Liver (tissue), 9 donors: ENCODE measurements around the gene PSRC1. TPM values are rescaled to one million over a fixed set of nuclear protein-coding genes. Genes with fewer than 3 reads are reported as not detected.

Experiments used
- DNase-seq: peaks from one replicate; pipeline ENCODE4 v3.0.0-alpha.2; 2017; ENCODE audit warnings: low spot score
- H3K27ac ChIP-seq, 2 donors: one replicate each; pipeline ENCODE4 v1.7.0; 2013; ENCODE audit warnings: inconsistent platforms in 2 of 2, low read length in 2 of 2, control low read depth in 1 of 2, low read depth in 1 of 2, mild to moderate bottlenecking in 1 of 2
- H3K27me3 ChIP-seq, 4 donors: one replicate each; pipeline versions ENCODE4 v1.6.1 to v1.7.0; 2013; ENCODE audit warnings: low read length in 3 of 4, inconsistent platforms in 1 of 4, mild to moderate bottlenecking in 1 of 4, moderate library complexity in 1 of 4; ENCODE audit not compliant: control insufficient read depth in 4 of 4, insufficient read depth in 4 of 4
- H3K36me3 ChIP-seq, 4 donors: one replicate each; pipeline versions ENCODE4 v1.6.1 to v1.7.0; 2013; ENCODE audit warnings: low read length in 3 of 4, mild to moderate bottlenecking in 3 of 4, low read depth in 1 of 4, moderate library complexity in 1 of 4; ENCODE audit not compliant: control insufficient read depth in 4 of 4, insufficient read depth in 3 of 4
- H3K4me1 ChIP-seq, 4 donors: one replicate each; pipeline versions ENCODE4 v1.6.1 to v1.7.0; 2013; ENCODE audit warnings: low read length in 3 of 4, mild to moderate bottlenecking in 3 of 4, moderate library complexity in 1 of 4; ENCODE audit not compliant: control insufficient read depth in 4 of 4, insufficient read depth in 4 of 4
- H3K4me3 ChIP-seq, 3 donors: one replicate each; pipeline versions ENCODE4 v1.6.1 to v1.7.0; 2013; ENCODE audit warnings: low read length in 3 of 3, control low read depth in 1 of 3, low read depth in 1 of 3, mild to moderate bottlenecking in 1 of 3
- H3K9ac ChIP-seq, 2 donors: one replicate each; pipeline ENCODE4 v1.7.0; 2013; ENCODE audit warnings: low read length in 2 of 2, mild to moderate bottlenecking in 2 of 2, moderate library complexity in 2 of 2, control low read depth in 1 of 2, low read depth in 1 of 2
- H3K9me3 ChIP-seq, 4 donors: one replicate each; pipeline versions ENCODE4 v1.6.1 to v1.7.0; 2013; ENCODE audit warnings: low read length in 3 of 4; ENCODE audit not compliant: control insufficient read depth in 4 of 4
- ATF3 ChIP-seq: IDR thresholded peaks from 2 replicates; pipeline ENCODE4 v1.6.1; 2016; ENCODE audit warnings: antibody characterized with exemption
- EGR1 ChIP-seq, 2 donors: IDR thresholded peaks; 2 replicates each; pipeline ENCODE4 v1.6.1; 2016 to 2018; ENCODE audit warnings: antibody characterized with exemption in 2 of 2, low read depth in 2 of 2
- FOXA1 ChIP-seq: IDR thresholded peaks from 2 replicates; pipeline ENCODE4 v1.6.1; 2016; ENCODE audit warnings: antibody characterized with exemption
- FOXA2 ChIP-seq: IDR thresholded peaks from 2 replicates; pipeline ENCODE4 v1.6.1; 2016; ENCODE audit warnings: antibody characterized with exemption
- GABPA ChIP-seq, 2 donors: IDR thresholded peaks in 1 of 2; conservative IDR thresholded peaks in 1 of 2; 2 replicates each; pipeline ENCODE4 v1.6.1; 2016; ENCODE audit warnings: antibody characterized with exemption in 2 of 2, mild to moderate bottlenecking in 1 of 2, moderate library complexity in 1 of 2
- HNF4A ChIP-seq, 2 donors: conservative IDR thresholded peaks; 2 replicates each; pipeline ENCODE4 v1.6.1; 2016; ENCODE audit warnings: antibody characterized with exemption in 2 of 2, mild to moderate bottlenecking in 2 of 2
- HNF4G ChIP-seq: IDR thresholded peaks from 2 replicates; pipeline ENCODE4 v1.6.1; 2016; ENCODE audit warnings: antibody characterized with exemption
- JUND ChIP-seq, 2 donors: IDR thresholded peaks; 2 replicates each; pipeline ENCODE4 v1.6.1; 2016; ENCODE audit warnings: antibody characterized with exemption in 2 of 2
- MAX ChIP-seq: IDR thresholded peaks from 2 replicates; pipeline ENCODE4 v1.6.1; 2016; ENCODE audit warnings: antibody characterized with exemption
- NR2F2 ChIP-seq: IDR thresholded peaks from 2 replicates; pipeline ENCODE4 v1.6.1; 2016; ENCODE audit warnings: antibody characterized with exemption
- RAD21 ChIP-seq, 2 donors: IDR thresholded peaks; 2 replicates each; pipeline ENCODE4 v1.6.1; 2016; ENCODE audit warnings: antibody characterized with exemption in 2 of 2, mild to moderate bottlenecking in 2 of 2
- RXRA ChIP-seq, 2 donors: IDR thresholded peaks; 2 replicates each; pipeline ENCODE4 v1.6.1; 2017 to 2018; ENCODE audit warnings: antibody characterized with exemption in 2 of 2, mild to moderate bottlenecking in 1 of 2
- SP1 ChIP-seq: IDR thresholded peaks from 2 replicates; pipeline ENCODE4 v1.6.1; 2018; ENCODE audit warnings: antibody characterized with exemption, mild to moderate bottlenecking
- TAF1 ChIP-seq: conservative IDR thresholded peaks from 2 replicates; pipeline ENCODE4 v1.6.1; 2016; ENCODE audit warnings: antibody characterized with exemption, mild to moderate bottlenecking
- YY1 ChIP-seq: IDR thresholded peaks from 2 replicates; pipeline ENCODE4 v1.6.1; 2016; ENCODE audit warnings: antibody characterized with exemption, mild to moderate bottlenecking
- whole genome bisulfite sequencing: extraction: QIAGEN DNeasy Blood & Tissue Kit; methylation state at CpG from one replicate; pipeline ENCODE4 v1.1.7; 2013; 5-methylcytosine and 5-hydroxymethylcytosine counted together
- polyA plus RNA-seq, 2 donors: library from polyadenylated mRNA; stranded (reverse) in 1 of 2; unstranded in 1 of 2; fragments of 200-250 nt in 1 of 2; fragments of >200 nt in 1 of 2; fragmentation: Nextera tagmentation in 1 of 2; extraction: Ambion mirVana in 1 of 2; gene quantifications; one replicate each; pipeline versions ENCODE4 v1.2.1 to v1.2.3, GENCODE V29; 2013 to 2015
- total RNA-seq, 2 donors: library from RNA; depleted of rRNA; stranded (reverse); fragments of >200 nt; gene quantifications; one replicate each; pipeline ENCODE4 v1.2.3, GENCODE V29; 2014
- TF ChIP-seq, protein P1 (sequence below): IDR thresholded peaks from 2 replicates; pipeline ENCODE4 v1.6.1; 2016; ENCODE audit warnings: antibody characterized with exemption
- TF ChIP-seq, protein P2 (sequence below): IDR thresholded peaks from 2 replicates; pipeline ENCODE4 v1.6.1; 2016; ENCODE audit warnings: antibody characterized with exemption, mild to moderate bottlenecking
- TF ChIP-seq, protein P3 (sequence below): fragments of 150-350 bp; IDR thresholded peaks from 2 replicates; pipeline ENCODE4 v1.5.1; 2017; ENCODE audit warnings: improper control_type of control experiment, low read depth, low read length; ENCODE audit not compliant: missing input control
- donor health status: healthy.
- donor health status: healthy.
- donor health status: healthy.
- donor health status: healthy.
- donor health status: healthy.

The PSRC1 gene
- total and polyA plus RNA-seq, 4 donors: 0.25 to 2.6 (median 1.1) TPM

DNA sequence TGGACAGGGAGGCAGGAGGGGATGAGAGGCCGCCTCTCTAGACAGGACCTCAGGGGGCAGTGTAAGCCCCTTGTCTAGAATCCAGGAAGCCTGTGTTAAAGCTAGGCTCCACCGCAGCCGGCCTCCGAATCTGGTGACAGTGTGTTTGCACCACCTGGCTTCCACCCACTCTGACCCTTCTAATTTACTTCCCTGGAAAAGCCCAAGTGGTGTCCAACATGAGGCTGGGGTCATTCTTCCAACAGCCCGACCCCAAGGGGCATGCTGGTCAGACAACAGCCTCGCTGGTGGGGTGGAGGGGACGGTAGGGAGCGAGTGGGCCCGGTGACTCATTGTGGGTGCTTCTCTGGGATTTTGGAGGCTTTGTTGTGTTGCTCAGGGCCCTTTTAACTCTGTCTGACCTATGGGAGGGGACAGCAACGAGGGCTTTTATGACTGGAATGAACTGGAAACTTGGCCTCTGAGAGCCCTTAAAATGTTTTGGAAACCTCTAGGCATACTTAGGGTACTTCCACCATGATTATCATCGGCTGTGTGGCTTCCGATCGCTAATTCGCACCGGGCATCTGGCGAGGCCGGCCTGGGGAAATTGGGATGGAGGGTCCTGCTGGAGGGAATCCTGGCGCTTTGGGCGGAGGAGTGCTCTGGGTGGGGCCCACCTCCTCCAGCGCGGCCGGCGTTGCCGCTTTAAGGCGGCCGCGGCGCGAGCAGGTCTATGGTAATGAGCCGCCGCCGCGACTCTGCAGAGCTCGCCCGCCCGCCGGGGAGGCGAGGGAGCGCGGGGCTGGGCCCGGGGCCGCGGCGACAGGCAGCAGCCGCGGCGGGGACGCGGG is 33.9 kb downstream of the PSRC1 start, which contains the start of gene CELSR2:
Gene CELSR2 (plus strand): TSS at position 743 of the 833 bp plus-strand sequence. CDS start 541 bp downstream, outside the sequence.
- Histone ChIP-seq H3K27ac (no peak within 1 kb of the TSS), H3K27me3 (no peaks in the 10 kb centered on the region), H3K4me3 (peak within 1 kb of the TSS in 2 of 3 donors; percentile 31 to 73), H3K9me3 (no peaks in the 10 kb centered on the region), H3K4me1 (peaks cover 2 to 9% (median 5%) of the 10 kb centered on the region in 4 donors), H3K36me3 (no peaks in the 10 kb centered on the region), H3K9ac (no peak within 1 kb of the TSS)
- peak; percentile 73 for DNase-seq
- 16% methylated on average over 49 of the region's 49 CpGs for WGBS
- TF ChIP-seq JUND (IDR thresholded peaks at IDR 0.05) (no peak), ATF3 (no peak), HNF4G (no peak), YY1 (no peak), SP1 (no peak)
- TF ChIP-seq, protein P1, sequence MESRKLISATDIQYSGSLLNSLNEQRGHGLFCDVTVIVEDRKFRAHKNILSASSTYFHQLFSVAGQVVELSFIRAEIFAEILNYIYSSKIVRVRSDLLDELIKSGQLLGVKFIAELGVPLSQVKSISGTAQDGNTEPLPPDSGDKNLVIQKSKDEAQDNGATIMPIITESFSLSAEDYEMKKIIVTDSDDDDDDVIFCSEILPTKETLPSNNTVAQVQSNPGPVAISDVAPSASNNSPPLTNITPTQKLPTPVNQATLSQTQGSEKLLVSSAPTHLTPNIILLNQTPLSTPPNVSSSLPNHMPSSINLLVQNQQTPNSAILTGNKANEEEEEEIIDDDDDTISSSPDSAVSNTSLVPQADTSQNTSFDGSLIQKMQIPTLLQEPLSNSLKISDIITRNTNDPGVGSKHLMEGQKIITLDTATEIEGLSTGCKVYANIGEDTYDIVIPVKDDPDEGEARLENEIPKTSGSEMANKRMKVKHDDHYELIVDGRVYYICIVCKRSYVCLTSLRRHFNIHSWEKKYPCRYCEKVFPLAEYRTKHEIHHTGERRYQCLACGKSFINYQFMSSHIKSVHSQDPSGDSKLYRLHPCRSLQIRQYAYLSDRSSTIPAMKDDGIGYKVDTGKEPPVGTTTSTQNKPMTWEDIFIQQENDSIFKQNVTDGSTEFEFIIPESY: no peak

GRCh38 chr1:109248444-109248796 is 34.5 kb downstream of the PSRC1 start:
- Histone ChIP-seq H3K27ac (no peak overlapping the region), H3K4me3 (no peak overlapping the region), H3K27me3 (no peaks in the 10 kb centered on the region), H3K4me1 (peaks cover 2 to 9% (median 5%) of the 10 kb centered on the region in 4 donors), H3K9me3 (no peaks in the 10 kb centered on the region), H3K36me3 (no peaks in the 10 kb centered on the region), H3K9ac (no peak overlapping the region)
- DNase-seq: no peak
- 94% methylated on average over 7 of the region's 7 CpGs for WGBS
- TF ChIP-seq ATF3 (no peak), SP1 (no peak), HNF4A (conservative IDR thresholded peaks at IDR 0.05) (no peak), YY1 (no peak), FOXA1 (no peak), EGR1 (IDR thresholded peaks at IDR 0.05; ENCODE audit: low read depth in 2 of 2) (no peak), RXRA (IDR thresholded peaks at IDR 0.05) (no peak), GABPA (IDR thresholded peaks at IDR 0.05 in 1 of 2, conservative IDR thresholded peaks at IDR 0.05 in 1 of 2) (no peak), FOXA2 (no peak), NR2F2 (no peak), TAF1 (no peak), HNF4G (no peak), RAD21 (IDR thresholded peaks at IDR 0.05) (no peak), JUND (IDR thresholded peaks at IDR 0.05) (no peak), MAX (no peak)
- TF ChIP-seq, protein P2, sequence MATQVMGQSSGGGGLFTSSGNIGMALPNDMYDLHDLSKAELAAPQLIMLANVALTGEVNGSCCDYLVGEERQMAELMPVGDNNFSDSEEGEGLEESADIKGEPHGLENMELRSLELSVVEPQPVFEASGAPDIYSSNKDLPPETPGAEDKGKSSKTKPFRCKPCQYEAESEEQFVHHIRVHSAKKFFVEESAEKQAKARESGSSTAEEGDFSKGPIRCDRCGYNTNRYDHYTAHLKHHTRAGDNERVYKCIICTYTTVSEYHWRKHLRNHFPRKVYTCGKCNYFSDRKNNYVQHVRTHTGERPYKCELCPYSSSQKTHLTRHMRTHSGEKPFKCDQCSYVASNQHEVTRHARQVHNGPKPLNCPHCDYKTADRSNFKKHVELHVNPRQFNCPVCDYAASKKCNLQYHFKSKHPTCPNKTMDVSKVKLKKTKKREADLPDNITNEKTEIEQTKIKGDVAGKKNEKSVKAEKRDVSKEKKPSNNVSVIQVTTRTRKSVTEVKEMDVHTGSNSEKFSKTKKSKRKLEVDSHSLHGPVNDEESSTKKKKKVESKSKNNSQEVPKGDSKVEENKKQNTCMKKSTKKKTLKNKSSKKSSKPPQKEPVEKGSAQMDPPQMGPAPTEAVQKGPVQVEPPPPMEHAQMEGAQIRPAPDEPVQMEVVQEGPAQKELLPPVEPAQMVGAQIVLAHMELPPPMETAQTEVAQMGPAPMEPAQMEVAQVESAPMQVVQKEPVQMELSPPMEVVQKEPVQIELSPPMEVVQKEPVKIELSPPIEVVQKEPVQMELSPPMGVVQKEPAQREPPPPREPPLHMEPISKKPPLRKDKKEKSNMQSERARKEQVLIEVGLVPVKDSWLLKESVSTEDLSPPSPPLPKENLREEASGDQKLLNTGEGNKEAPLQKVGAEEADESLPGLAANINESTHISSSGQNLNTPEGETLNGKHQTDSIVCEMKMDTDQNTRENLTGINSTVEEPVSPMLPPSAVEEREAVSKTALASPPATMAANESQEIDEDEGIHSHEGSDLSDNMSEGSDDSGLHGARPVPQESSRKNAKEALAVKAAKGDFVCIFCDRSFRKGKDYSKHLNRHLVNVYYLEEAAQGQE: no peak
- TF ChIP-seq, protein P3, sequence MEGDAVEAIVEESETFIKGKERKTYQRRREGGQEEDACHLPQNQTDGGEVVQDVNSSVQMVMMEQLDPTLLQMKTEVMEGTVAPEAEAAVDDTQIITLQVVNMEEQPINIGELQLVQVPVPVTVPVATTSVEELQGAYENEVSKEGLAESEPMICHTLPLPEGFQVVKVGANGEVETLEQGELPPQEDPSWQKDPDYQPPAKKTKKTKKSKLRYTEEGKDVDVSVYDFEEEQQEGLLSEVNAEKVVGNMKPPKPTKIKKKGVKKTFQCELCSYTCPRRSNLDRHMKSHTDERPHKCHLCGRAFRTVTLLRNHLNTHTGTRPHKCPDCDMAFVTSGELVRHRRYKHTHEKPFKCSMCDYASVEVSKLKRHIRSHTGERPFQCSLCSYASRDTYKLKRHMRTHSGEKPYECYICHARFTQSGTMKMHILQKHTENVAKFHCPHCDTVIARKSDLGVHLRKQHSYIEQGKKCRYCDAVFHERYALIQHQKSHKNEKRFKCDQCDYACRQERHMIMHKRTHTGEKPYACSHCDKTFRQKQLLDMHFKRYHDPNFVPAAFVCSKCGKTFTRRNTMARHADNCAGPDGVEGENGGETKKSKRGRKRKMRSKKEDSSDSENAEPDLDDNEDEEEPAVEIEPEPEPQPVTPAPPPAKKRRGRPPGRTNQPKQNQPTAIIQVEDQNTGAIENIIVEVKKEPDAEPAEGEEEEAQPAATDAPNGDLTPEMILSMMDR: no peak
- TF ChIP-seq, protein P1: no peak
